Body of pancreas (tissue), 4 donors: ENCODE measurements around the gene PHF23. TPM values are rescaled to one million over a fixed set of nuclear protein-coding genes. Genes with fewer than 3 reads are reported as not detected.

ENCODE experiments used
- ATAC-seq: fragments of 150-250 bp; one replicate; pipeline ENCODE4 v1.9.1; 2016
- DNase-seq, 4 donors: peaks; one replicate each; pipeline ENCODE4 v3.0.0-alpha.2; 2019
- H3K27ac ChIP-seq, 4 donors: fragments of 200-600 bp; sonication (generic); 1 replicate in 3 of 4; 2 replicates in 1 of 4; pipeline versions ENCODE4 v1.5.1 to v1.6.1; 2016 to 2019; ENCODE audit warnings: mild to moderate bottlenecking in 1 of 4, mixed read lengths in 1 of 4, moderate library complexity in 1 of 4
- H3K27me3 ChIP-seq, 2 donors: fragments of 200-600 bp; sonication (generic); one replicate each; pipeline ENCODE4 v1.6.0; 2016; ENCODE audit warnings: mild to moderate bottlenecking in 1 of 2
- H3K36me3 ChIP-seq, 2 donors: fragments of 200-600 bp; sonication (generic); replicated peaks in 1 of 2; 2 replicates each; pipeline ENCODE4 v1.5.1; 2016; ENCODE audit warnings: low read depth in 2 of 2; ENCODE audit not compliant: insufficient read depth in 1 of 2
- H3K4me1 ChIP-seq: fragments of 200-600 bp; sonication (generic); one replicate; pipeline ENCODE4 v1.6.0; 2016
- H3K4me3 ChIP-seq, 2 donors: fragments of 200-600 bp; sonication (generic); 1 replicate in 1 of 2; 2 replicates in 1 of 2; pipeline ENCODE4 v1.5.1; 2016 to 2019
- H3K9me3 ChIP-seq, 3 donors: fragments of 200-600 bp; sonication (generic); 1 replicate in 2 of 3; 2 replicates in 1 of 3; pipeline ENCODE4 v1.5.1; 2016
- POLR2A ChIP-seq, 3 donors: fragments of 450-650 bp; IDR thresholded peaks; one replicate each; pipeline ENCODE4 v1.6.1; 2016; ENCODE audit warnings: antibody characterized with exemption in 3 of 3, mild to moderate bottlenecking in 2 of 3
- WGBS, 2 donors: methylation state at CpG; one replicate each; pipeline ENCODE4 v1.1.5; 2017; 5-methylcytosine and 5-hydroxymethylcytosine counted together
- intact Hi-C: fragments of 100-400 bp; cut with DNase I; formaldehyde crosslinking; loops from one replicate; pipeline ENCODE4 v1.15.1; 2023
- total RNA-seq, 2 donors: library from RNA; depleted of rRNA; stranded (reverse); fragments of >200 nt; gene quantifications; one replicate each; pipeline ENCODE4 v1.1.0, GENCODE V29; 2016
- TF ChIP-seq, protein P1 (sequence below), 7 experiments: fragments of 450-650 bp in 4 of 7; fragments of 200-600 bp in 3 of 7; sonication (generic) in 3 of 7; IDR thresholded peaks; one replicate each; pipeline ENCODE4 v1.5.1; 2016 to 2019; ENCODE audit warnings: antibody characterized with exemption in 7 of 7

Gene PHF23
- total RNA-seq, 2 donors from 2014 or later, result 11.9 to 15.8 TPM

DNA sequence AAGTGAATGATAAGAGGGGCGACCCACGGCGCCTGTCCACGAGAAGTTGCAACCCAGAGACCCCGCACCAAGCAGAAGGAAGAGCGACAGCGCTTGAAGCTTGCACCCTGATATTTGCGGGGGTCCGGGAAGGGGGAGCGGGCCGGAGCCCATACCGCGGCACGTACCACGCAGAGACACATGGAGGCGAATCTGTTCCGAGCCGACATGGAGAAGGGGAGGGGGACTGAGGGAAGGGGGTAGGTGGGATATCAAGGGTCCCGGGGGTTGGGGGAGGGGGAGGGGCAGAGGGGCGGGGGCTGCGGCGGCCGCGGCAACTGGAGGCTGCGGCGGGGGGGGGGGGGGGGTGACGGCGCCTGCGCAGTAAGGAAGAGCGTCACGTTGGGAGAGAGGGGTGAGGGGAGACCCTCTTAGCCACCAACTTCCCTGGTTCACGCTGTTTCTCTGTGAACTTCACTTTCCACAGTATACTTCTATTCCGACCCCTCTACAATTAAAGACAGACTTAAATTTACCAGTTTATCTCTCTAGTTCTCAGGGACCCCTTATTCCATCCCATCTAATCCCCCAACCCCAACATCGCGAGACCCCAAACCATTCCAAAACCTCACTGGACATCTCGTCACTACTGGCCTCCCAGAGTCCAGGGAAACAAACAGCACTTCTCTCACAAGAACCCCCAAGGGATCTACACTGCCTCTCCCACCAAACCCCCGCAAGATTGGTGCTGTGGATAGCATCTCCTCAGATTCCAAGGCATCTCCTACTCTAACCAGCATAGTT, 27.6 kb downstream of the PHF23 start:
- Histone ChIP-seq H3K27me3 (no peaks in the 10 kb centered on the region), H3K36me3 (no peaks in the 10 kb centered on the region), H3K9me3 (no peaks in the 10 kb centered on the region), H3K4me3 (no peak overlapping the region), H3K27ac (no peak overlapping the region), H3K4me1 (peaks cover 27% of the 10 kb centered on the region)
- intact Hi-C loops, result no loop called here
- DNase-seq (no peak), ATAC-seq (no peak)
- TF ChIP-seq POLR2A (IDR thresholded peaks at IDR 0.05), result no peak
- TF ChIP-seq, protein P1, sequence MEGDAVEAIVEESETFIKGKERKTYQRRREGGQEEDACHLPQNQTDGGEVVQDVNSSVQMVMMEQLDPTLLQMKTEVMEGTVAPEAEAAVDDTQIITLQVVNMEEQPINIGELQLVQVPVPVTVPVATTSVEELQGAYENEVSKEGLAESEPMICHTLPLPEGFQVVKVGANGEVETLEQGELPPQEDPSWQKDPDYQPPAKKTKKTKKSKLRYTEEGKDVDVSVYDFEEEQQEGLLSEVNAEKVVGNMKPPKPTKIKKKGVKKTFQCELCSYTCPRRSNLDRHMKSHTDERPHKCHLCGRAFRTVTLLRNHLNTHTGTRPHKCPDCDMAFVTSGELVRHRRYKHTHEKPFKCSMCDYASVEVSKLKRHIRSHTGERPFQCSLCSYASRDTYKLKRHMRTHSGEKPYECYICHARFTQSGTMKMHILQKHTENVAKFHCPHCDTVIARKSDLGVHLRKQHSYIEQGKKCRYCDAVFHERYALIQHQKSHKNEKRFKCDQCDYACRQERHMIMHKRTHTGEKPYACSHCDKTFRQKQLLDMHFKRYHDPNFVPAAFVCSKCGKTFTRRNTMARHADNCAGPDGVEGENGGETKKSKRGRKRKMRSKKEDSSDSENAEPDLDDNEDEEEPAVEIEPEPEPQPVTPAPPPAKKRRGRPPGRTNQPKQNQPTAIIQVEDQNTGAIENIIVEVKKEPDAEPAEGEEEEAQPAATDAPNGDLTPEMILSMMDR (IDR thresholded peaks at IDR 0.05), result no peak
- 24 to 36% methylated on average over 23 to 31 of the region's 37 CpGs for WGBS, 2 donors

DNA sequence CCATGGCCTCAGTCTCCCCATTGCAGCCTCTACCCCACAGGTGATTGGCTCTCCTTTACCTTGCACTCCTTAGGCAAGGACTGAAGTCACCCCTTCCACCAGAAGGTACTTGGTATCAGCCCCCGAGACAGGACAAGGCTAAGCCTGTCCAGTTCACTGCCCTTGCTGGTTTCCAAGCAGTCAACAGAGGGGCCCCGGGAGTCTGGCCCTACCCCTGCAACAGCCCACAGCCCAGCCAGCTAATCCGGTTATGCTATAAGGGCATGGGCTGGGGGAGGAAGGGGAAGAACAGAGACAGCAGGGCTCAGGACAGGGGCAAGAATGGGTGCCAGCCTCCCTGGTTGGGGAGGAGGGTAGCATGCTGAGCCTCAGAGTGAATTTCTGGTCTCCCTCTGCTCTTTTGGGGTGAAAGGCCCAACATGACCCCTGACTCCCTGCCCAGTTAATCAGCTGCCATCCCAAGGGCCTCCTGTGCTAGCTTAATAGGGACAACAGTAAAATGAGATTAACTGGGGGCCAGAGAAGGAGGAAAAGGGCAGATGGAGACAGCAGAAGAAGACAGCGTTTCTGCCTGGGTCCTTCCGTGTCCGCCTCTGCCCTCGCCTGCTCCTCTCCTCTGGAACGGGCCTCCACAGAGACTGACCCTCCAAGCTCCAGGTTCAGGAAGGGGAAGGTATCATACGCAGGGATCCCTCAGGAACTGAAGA, 30.4 kb downstream of the PHF23 start:
- 72 to 78% methylated on average over 9 of the region's 9 CpGs for WGBS, 2 donors
- H3K36me3 ChIP-seq, result no peaks in the 10 kb centered on the region
- H3K4me1 ChIP-seq, result peaks cover 13% of the 10 kb centered on the region
- intact Hi-C loops, result loop anchor here (10.0 kb wide), 1 partner anchor 64 kb away; no protein-coding TSS in a partner anchor
- TF ChIP-seq, protein P1 (IDR thresholded peaks at IDR 0.05), result no peak
- TF ChIP-seq POLR2A (IDR thresholded peaks at IDR 0.05), result no peak
- DNase-seq (peak in 1 of 4 donors; percentile 10), ATAC-seq (no peak)
- no peak overlapping the region for H3K4me3 ChIP-seq
- no peaks in the 10 kb centered on the region for H3K27me3 ChIP-seq
- no peak overlapping the region for H3K27ac ChIP-seq
- H3K9me3 ChIP-seq, result no peaks in the 10 kb centered on the region

- DNase-seq (peak in 1 of 4 donors; percentile 8), ATAC-seq (no peak)
- Histone ChIP-seq H3K4me1 (peaks cover 8% of the 10 kb centered on the region), H3K4me3 (no peak overlapping the region), H3K27me3 (no peaks in the 10 kb centered on the region), H3K9me3 (no peaks in the 10 kb centered on the region), H3K36me3 (no peaks in the 10 kb centered on the region), H3K27ac (no peak overlapping the region)
- TF ChIP-seq POLR2A (IDR thresholded peaks at IDR 0.05), result no peak
- TF ChIP-seq, protein P1 (IDR thresholded peaks at IDR 0.05), result no peak
- 56 to 60% methylated on average over 17 to 20 of the region's 21 CpGs for WGBS, 2 donors
- intact Hi-C loops, result loop anchor here (10.0 kb wide), 1 partner anchor 63 kb away; no protein-coding TSS in a partner anchor
These were observed 31.2 kb downstream of the PHF23 start for GRCh38 chr17:7208027-7208571.

DNA sequence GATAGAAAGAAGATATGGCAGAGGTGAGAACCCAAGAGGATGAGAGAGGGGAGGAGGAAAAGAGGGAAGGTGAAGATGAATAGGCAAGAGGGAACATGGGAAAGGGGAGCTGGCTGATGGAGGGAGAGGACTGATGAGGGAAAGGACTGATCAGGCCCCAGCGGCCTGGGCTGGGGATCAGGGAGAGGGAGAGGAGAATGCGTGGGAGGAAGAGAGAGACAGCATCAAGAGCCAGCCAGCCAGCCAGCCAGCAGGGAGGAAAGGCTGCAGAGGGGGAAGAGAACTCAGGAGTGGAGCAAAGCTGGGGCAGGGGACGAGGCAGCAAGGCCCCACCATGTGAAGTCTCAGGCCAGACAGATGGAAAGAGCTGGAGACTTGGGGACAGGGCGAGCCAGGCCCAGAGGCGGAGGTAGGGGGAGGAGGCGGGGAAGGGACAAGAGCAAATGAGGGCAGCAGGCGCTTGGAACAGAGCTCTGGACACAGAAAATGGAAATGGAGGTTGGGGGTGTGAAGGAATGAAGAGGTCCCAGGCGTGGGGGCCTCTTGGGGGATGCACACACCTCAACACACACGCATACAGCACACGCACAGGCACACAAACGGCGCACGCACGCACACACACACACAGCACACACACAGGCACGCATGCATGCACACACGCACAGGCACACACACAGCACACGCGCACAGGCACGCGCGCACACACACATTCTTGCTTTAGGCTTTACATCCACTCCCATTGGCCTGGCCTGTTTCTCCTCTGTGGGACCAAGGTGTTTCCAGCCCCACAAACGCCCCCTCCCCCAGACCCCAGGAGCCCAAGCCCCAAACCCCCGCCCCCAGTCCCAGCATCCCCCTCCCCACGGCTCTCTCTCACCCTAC, 31.9 kb downstream of the PHF23 start:
- DNase-seq (peak in 1 of 4 donors; percentile 12), ATAC-seq (no peak)
- Histone ChIP-seq H3K36me3 (no peaks in the 10 kb centered on the region), H3K27ac (no peak overlapping the region), H3K27me3 (no peaks in the 10 kb centered on the region), H3K9me3 (no peaks in the 10 kb centered on the region), H3K4me1 (peaks cover 8% of the 10 kb centered on the region), H3K4me3 (no peak overlapping the region)
- TF ChIP-seq, protein P1 (IDR thresholded peaks at IDR 0.05), result no peak
- no peak for TF ChIP-seq POLR2A (IDR thresholded peaks at IDR 0.05)
- 79 to 80% methylated on average over 24 of the region's 24 CpGs for WGBS, 2 donors
- intact Hi-C loops, result loop anchor here (10.0 kb wide), 1 partner anchor 63 kb away; no protein-coding TSS in a partner anchor
